Stomach (tissue), 4 donors: Measurements from ENCODE around the gene FAM193A.

Experiments
- CTCF ChIP-seq, 7 experiments: fragments of 450-650 bp in 4 of 7; fragments of 200-600 bp in 3 of 7; sonication (generic) in 3 of 7; IDR thresholded peaks; one replicate each; pipeline ENCODE4 v1.5.1; 2016 to 2019; ENCODE audit warnings: antibody characterized with exemption in 7 of 7, control low read depth in 2 of 7, mild to moderate bottlenecking in 1 of 7
- POLR2A ChIP-seq, 4 donors: fragments of 450-650 bp; IDR thresholded peaks; one replicate each; pipeline ENCODE4 v1.6.1; 2016; ENCODE audit warnings: antibody characterized with exemption in 4 of 4, control low read depth in 2 of 4, mild to moderate bottlenecking in 1 of 4, moderate library complexity in 1 of 4

GRCh38 chr4:2507259-2507658 lies 29.2 kb upstream of the FAM193A start:
- no peak for TF ChIP-seq CTCF (IDR thresholded peaks at IDR 0.05)
- TF ChIP-seq POLR2A (IDR thresholded peaks at IDR 0.05), result no peak
